ENCODE results near the gene PRR23A. TPM values are rescaled to one million over a fixed set of nuclear protein-coding genes. Genes with fewer than 3 reads are reported as not detected.
"Not testable (repeated sequence)": the region's sequence is repeated elsewhere in the genome, so short reads cannot be mapped to it uniquely, and the experiment has no call there.

PRR23A gene
- total RNA-seq: not detected
- long read RNA-seq: 0 reads

DNA sequence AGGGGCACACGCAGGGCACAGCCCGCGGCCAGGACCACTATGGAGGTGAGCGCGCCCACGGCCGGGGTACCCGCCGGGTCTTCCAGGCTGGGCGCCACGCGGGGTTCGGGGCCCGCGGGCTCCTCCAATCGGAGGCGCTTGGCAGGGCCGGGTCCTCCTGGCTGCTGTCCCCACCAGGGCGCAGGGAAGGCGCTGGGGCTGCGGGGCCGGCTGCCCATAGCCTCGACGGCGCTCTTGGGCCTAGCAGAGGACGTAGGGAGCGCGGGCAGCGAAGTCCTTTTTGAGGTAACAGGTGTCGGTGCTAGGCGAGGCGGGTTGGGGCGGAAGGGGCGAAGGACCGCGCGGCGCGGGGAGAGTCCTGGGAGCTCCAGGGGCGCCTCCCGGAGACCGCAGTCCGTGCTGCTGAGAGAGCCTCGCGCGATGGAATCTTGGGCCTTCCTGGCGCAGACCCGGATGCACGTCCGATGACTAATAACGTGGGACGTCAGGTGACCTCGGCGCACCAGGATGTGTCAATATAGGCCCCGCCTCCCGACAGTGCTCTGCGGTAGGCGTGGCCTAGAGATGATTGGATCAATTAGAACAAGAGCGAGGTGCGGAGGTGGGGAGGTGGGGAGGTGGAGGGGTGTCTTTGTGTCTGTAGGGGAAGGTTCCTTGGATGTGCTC, at the start of gene PRR23A:
Gene PRR23A (minus strand): TSS at position 218 of the 666 bp plus-strand sequence. CDS start 0 bp downstream, at position 218.
- no peak for DNase-seq (ENCODE audit: low spot score)

GRCh38 chr3:139052802-139053600, 46.9 kb upstream of the PRR23A start:
- no peak for DNase-seq (ENCODE audit: low spot score)

GRCh38 chr3:139044366-139045210, 38.5 kb upstream of the PRR23A start, which contains the start of gene PRR23C:
Gene PRR23C (minus strand): TSS chr3:139044892. CDS start chr3:139044620, 272 bp downstream.
- DNase-seq (ENCODE audit: low spot score): no peak

DNA sequence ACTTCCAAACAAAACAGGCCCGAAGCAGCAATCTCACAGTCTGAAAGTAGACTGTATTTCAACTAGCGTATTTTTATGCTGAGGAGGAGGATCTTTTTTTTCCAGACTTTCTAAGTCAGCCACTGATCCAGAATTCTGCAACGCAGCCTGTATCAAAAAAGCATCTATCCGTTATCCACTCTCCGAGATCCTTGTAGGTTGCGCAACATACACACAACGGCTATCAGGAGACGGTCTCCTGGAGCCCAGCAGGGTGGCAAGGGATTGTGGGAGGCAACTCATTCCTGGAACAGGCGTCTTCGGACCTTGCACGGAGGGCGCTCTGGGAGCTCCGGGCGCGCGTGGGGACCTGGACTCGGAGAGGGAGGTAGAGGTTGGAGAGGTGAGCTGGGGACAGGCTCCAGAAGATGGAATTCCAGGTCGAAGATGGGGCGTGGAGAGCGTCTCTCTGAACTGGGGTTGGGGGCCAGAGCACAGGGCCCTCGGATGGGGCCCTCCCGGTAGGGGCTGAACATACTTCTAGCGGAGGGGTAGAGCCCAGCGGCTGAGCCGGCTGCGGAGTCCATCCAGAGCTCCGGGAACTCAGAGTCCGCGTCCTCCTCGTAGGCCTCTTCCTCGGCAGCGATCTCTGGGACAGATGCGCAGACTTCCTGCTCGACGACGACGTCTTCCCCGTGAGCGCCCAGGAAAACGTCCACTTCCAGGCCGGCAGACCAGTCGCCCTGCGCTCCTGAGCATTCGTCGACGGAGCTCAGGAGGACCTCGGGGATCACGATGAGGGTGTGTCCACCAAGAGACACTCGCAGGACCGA, 37.7 kb upstream of the PRR23A start:
- DNase-seq (ENCODE audit: low spot score): no peak

DNA sequence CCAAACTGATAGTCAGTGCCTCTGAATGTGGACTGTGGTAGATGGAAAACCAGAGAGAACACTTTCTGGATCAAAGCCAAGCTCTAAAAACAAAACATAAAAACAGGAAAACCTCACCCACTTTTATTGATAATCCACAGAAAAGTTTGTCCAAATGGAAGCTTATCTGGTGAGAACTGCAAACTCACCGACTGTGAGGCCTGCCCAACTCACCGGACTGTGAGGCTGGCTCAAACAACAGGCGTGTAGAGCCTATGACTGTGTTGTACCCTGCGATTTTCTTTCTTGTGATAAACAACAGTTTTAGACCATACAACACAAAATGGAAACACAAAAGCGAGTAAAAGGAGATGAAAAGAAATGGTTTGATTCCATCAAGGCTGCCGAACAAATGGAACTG, 31.4 kb upstream of the PRR23A start:
- DNase-seq (ENCODE audit: low spot score): no peak

DNA sequence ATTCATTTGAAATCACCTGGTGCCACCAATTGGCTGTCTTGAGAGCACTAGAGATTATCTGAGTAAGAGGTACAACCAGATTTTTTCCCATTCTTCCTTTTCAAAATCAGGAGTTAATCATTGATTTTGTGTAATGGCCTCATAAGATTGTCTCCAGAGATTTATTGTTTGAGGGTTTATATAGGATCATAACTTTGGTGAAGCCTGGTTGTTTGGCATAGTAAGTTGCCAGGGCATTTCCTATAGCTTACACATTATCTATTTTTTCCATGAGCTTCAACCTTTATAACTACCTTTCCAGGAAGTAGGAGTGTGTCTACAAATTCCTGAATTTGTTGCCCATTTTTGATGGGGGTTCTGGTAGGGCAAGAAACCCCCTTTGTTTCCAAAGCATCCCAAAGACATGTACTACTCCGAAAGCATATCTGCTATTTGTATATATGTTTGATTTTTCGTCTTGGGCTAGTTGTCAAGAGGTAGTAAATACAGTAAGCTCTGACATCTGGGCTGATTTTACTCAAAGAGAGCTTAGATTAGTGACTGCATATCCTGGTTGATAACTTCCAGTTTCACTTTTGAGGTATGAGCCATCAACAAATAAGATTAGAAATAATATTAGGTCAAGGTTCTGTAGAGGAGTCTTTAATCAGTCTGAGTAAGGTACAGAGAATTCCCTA, 26.4 kb upstream of the PRR23A start:
- no peak for DNase-seq (ENCODE audit: low spot score)

DNA sequence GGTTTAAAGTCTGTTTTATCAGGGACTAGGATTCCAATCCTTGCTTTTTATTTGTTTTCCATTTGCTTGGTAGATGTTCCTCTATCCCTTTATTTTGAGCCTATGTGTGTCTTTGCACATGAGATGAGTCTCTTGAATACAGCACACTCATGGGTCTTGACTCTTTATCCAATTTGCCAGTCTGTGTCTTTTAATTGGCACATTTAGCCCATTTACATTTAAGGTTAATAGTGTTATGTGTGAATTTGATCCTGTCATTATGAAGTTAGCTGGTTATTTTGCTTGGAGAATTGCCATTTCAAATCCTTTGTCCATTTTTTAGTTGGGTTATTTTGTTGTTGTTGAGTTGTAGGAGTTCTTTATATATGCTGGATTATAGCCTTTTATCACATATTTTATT, 24.5 kb upstream of the PRR23A start:
- not testable (repeated sequence) for DNase-seq (ENCODE audit: low spot score)

DNA sequence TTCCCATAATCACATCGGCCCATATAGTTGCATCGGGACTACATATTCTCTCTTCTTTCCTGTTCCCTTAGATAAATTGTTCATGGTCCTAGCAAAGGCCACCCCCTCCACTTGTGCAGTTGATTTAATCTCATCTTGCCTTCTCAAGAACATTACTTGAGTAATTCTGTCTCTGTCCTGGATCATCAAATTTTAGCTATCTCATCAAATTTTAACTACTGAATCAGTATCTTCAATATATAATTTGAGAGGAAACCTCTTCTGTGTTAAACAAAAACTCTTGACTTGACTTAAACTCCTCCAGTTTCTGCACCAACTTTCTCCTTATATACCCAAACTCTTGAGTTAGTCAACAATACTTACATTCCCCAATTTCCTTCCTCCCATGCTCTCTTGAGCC, 18.9 kb upstream of the PRR23A start:
- no peak for DNase-seq (ENCODE audit: low spot score)

DNA sequence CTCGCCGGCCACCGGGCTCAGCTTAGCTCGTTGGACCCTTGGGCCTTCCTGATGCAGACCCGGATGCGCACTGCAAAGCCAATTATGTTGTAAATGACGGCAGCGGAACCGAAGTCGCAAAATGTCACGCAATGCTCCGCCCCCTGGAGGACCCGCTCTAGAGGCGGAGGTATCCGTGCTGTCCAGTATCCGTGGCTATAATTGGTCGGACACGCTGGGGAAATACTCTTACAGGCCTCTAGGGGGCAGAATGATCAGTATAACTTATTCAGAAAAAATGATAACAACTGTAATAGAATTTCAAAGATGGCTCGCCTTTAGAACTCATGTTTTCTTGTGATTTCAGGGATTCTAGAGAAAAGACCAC, 14.8 kb upstream of the PRR23A start, which contains the start of gene PRR23B:
Gene PRR23B (minus strand): TSS at position 59 of the 367 bp plus-strand sequence. CDS start 265 bp downstream, outside the sequence.
- DNase-seq (ENCODE audit: low spot score): no peak

- no peak for DNase-seq (ENCODE audit: low spot score)
These were observed 14.2 kb upstream of the PRR23A start for GRCh38 chr3:139020036-139020867.

DNA sequence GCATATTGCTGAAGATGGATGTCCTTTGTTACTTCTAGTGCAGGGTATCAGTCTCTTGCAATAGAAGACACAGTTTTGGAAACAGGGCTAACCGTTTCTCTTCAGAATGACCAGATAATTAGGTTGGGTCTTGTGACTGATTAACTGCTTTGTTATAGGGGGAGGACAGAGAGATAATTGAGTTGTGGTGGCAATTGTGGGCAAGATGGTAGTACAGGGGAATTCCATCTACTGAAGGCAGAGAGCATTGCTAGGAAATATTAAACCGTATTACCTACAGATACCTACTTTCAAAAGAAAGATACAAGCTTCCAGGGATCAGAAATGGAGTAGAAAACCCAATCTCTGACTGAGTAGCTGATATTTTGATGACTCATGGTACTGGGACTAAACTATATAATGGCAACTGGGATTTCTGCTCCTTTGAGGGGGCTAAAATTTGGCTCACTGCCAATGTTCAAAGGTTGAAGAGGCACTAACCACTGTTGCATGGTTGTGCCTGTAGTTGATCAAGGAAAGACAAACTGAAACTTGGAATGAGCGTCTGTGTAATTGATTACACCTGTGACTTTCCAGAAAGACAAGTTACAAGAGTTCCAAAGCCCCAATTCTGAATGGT, 10.5 kb upstream of the PRR23A start:
- no peak for DNase-seq (ENCODE audit: low spot score)

DNA sequence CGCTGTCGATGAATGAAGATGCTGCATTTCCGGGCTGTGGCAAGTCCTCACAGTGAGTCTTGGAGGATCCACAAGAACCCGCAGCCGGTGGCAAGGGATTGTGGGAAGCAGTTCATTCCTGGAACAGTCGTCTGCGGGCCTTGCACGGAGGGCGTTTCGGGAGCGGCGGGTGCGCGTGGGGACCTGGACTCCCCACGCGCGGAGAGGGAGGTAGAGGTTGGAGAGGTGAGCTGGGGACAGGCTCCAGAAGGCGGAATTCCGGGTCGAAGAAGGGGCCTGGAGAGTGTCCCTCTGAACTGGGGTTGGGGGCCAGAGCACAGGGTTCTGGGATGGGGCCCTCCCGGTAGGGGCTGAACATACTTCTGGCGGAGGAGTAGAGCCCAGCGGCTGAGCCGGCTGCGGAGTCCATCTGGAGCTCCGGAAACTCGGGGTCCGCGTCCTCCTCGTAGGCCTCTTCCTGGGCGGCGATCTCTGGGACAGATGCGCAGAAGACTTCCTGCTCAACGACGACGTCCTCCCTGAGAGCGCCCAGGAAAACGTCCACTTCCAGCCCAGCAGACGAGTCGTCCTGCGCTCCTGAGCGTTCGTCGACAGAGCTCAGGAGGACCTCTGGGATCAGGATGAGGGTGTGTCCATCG, 593 bp downstream of the PRR23A start:
- DNase-seq (ENCODE audit: low spot score): no peak

GRCh38 chr3:138995706-138996105, 10.4 kb downstream of the PRR23A start:
- no peak for DNase-seq (ENCODE audit: low spot score)

DNA sequence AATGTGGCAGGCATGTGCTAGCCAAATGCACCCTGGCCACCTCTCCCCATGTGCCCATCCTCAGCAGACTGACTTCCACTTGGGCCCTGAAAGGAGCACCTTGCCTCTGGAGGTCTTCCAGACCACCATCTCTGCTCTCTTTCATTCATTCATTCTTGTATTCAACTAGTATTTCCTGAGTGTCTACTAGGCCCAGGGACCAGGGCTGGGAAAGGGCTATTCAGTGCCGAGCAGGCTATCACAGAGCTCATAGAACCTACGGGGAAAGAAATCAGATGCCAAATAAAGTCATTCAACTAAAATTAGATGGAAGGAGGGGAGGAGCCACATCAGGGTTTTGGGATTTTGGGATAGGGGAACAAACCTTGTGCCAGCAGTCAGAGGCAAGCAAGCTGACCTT, 18.9 kb downstream of the PRR23A start:
- no peak for DNase-seq (ENCODE audit: low spot score)

DNA sequence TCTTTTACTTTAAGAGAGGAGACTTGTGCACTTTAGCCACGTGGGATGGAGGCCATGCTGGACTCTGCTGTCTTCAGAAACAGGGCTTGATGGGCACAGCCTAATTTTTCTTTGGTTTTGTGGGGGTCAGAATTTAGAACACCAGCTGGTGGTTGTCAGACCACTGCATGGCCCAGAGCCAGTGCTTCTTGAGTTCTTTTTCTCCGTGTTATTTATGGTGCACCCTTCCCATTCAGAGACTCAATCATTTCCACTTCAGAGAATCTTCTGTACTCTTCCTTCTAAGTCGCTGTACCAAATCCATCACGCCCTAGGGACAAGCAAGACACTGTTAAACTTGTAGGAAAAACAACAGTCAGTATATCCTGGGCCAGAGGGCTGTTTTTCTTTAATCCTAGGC, 20.1 kb downstream of the PRR23A start:
- no peak for DNase-seq (ENCODE audit: low spot score)

DNA sequence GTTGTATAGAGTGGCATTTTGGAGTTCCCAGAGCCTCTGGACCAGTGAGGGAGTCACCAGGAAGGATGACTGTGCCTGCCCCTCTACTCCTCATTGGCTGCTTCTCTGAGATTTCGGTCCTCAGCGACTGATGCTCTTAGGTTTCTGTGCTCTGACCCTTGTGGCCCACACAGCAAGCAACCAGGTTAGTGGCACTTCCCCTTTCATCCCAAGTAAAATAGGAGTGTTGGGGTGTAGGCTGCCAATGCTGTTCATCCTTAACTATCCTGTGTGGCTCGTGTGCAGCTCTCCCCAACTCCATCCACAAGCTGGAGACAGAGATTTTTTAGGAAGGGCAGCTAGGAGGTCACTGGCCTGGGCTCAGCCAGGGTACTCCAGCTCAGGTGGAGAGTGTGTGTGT, 21.3 kb downstream of the PRR23A start:
- DNase-seq (ENCODE audit: low spot score): no peak

DNA sequence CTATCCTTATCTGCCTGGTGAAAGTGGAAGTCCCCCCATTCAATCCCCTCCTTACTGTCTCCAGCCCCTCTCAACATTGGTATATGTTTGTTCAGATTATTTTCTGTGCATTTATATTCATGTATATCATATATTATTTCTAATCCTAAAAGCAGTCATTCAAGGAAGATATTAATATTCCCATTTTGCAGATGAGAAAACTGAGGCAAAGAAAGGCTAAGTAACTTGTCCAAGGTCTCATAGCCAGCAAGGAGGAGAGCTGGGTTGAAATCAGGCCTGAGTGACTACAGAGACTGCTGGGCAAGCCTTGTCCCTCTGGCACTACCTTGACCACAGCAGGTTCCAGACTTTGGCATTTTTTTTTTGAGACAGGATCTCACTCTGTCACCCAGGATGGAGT, 30.0 kb downstream of the PRR23A start:
- DNase-seq (ENCODE audit: low spot score): no peak

DNA sequence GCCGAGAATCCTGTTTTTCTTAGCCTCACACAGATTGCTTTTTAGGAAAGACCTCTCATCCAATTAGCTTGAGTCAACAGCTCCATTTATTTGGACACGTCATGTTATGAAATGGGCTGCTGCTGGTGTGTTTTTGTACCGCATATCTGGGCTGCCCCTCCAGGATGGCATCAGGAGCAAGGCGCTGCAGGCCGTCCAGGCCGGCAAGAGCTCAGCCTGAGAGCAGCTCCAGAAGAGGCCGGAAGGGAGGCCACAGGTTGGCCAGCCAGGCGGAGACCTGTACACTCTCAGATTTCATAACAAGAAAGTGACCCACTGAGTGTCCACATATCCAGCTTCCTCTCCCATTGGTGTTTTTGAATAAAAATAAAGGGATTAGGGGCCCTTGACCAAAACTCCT, 30.7 kb downstream of the PRR23A start:
- DNase-seq (ENCODE audit: low spot score): no peak

Measured in mesenteric fat pad (tissue), 1 donor.